CD4-positive, alpha-beta T cell treated with Interferon gamma for 1 hour (primary cell): Measurements from ENCODE around the gene CFAP20DC.
"Not testable (repeated sequence)": the region's sequence is repeated elsewhere in the genome, so short reads cannot be mapped to it uniquely, and the experiment has no call there.

Experiments
- DNase-seq: peaks from one replicate; pipeline ENCODE4 v3.0.0-alpha.2; 2020

The CFAP20DC gene

DNA sequence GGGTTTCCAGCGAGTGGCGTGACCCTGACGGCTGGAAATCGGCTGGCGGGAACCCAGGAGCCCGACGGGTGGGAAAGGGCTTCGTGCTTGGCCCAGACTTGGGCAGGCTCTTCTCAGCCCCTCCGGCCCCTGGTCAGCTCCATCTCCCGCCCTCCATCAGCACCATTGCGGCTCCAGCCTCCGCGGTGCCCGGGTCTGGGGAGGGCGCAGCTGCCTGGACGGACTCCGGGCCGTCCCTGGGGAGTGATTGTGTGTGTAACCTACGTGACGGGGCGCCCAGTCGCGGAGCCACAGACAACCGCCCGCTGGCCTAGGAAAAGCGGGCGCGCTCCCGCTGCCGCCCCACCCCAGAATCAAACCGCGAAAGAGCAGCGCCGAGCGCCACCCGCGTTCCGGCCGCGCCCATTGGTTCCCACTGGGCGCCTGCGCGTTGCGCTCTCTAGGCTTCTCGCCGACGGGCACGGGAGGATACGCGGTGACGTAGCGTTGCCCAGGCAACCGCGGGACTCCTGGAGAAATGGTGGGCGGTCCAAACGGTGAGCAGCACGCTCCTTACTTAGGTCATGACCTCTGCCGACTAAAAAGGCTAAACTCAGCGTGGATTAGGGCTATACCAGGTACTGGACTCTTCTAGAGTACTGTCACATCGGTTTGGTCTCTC, at the start of gene CFAP20DC:
TSS of gene CFAP20DC (minus strand) at position 355 of the 661 bp plus-strand sequence. CDS start 394 bp downstream, outside the sequence.
- peak; percentile 94 for DNase-seq

DNA sequence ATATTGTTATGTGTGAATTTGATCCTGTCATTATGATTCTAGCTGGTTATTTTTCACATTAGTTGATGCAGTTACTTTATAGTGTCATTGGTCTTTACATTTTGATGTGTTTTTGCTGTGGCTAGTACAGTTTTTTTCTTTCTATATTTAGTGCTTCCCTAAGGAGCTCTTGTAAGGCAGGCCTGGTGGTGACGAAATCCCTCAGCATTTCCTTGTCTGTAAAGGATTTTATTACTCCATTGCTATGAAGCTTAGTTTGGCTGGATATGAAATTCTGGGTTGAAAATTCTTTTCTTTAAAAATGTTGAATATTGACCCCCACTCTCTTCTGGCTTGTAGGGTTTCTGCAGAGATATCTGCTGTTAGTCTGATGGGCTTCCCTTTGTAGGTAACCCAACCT, 48.7 kb upstream of the CFAP20DC start:
- DNase-seq, result not testable (repeated sequence)

DNA sequence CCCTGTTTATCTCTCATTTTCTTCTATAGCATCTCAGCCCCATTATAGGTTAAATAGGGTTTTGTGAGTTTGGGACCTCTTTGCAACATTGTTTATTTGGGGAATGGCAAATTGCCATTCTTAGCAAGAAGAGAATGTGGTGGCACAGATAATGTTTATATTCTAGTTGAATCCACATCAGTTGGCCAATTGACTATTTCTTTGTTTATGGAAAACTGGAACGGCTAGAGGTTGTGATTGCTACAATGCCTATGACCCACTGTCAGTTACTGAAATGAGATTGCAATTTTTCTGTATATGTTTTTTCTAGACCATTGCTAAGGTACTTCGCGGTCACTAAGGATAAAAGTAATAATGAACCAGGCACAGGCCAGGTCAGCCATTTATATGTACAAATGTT, 44.6 kb upstream of the CFAP20DC start:
- no peak for DNase-seq

DNA sequence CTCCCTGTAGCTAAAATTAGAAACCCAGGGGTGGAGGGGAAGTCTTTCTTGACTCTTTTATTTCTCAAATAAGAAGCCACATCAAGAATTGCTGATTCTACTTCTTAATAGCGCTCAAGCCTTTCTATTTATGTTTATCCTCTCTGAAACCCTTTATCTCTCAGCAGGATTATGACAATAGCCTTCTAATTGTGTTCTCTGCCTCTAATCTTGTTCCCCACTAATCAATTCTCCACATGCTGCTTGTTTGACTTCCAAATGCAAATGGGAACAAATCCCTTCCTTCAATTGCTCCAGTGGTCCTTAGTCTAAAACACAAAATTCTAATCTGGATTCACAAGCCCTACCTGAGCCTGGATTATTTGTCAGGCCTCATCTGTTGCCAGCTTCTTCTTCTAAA, 43.7 kb upstream of the CFAP20DC start:
- no peak for DNase-seq

- no peak for DNase-seq
Observed at GRCh38 chr3:59088761-59089160, 38.9 kb upstream of the CFAP20DC start.

- DNase-seq, result no peak
Observed at GRCh38 chr3:59085976-59086375, 36.2 kb upstream of the CFAP20DC start.

- DNase-seq, result no peak
Observed at GRCh38 chr3:59084583-59084982, 34.8 kb upstream of the CFAP20DC start.

DNA sequence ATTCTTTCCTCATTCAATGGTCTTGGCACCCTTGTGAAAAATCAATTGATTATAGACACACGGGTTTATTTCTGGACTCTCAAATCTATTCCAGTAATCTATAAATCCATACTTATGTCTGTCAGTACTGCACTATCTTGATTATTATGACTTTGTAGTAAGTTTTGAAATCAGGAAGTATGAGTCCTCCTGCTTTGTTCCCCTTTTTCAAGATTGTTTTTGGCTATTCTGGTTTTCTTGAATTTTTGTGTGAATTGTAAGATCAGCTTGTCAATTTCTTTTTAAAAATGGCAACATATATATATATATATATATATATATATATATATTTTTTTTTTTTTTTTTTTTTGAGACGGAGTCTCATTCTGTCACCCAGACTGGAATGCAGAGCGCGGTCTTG, 32.3 kb upstream of the CFAP20DC start:
- no peak for DNase-seq

DNA sequence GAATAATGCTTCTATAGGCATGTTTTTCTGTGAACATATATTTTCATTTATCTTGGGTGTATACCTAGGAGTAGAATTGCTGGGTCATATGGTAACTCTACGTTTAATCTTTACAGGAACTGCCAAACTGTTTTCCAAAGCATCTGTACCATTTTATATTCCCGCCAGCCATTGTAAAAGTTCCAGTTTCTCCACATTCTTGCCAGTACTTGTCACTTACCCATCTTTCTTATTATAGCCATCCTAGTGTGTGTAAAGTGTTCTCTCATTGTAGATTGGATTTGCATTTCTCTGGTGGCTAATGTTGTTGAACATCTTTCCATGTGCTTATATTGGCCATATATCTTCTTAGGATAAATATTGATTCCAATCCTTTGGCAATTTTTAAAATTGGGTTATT, 31.2 kb upstream of the CFAP20DC start:
- no peak for DNase-seq

- DNase-seq, result no peak
Observed at GRCh38 chr3:59079962-59080361, 30.1 kb upstream of the CFAP20DC start.

DNA sequence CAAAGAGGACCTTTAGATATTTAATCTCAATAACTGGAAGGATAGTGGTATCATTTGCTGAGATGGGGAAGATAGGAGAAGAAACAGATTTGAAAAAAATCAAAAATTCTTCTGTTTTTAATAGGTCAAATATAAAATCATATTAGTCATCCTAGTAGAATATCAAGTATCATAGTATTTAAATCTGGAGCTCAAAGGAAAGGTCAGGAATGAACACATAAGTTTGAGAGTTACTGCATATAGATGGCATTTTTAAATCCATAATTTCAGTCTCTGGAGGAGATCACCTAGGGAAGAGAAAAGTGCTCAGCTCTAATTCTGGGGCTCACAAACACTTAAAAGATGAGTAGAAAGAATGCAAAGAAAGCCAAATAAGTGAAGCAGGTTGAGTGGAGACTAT, 24.9 kb upstream of the CFAP20DC start:
- no peak for DNase-seq

DNA sequence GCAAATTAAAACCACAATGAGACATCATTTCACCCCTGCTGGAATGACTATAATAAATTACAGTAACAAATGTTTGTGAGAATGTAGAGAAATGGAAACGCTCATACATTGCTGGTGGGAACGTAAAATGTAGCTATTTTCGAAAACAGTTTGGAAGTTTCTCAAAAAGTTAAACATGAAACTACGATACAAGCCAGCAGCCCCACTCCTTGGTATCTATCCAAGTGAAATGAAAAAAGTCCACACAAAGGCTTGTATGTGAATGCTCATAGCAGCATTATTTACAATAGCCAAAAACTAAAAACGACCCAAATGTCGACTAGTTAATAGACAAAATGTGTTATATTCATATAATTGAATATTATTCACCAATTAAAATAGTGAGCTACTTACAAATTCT, 22.9 kb upstream of the CFAP20DC start:
- no peak for DNase-seq

DNA sequence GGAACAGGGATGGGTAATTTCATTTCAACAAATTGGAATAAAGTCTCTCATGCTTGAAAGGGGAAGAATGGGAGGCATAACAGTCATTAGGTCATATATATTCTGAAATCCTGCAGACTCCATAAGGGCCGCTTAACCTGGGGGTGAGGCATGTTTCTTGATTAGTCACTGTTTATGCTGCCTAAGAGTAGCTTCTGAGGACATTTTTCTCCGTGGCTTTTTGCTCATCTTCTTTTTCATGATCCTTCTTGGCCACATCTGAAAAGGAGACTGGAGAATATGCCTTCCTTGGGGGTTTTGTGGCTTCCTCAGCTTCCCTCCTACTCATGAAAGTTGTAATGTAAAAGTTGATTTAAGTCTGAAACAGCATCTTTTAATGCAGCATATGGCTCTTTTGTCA, 20.0 kb upstream of the CFAP20DC start:
- no peak for DNase-seq

- DNase-seq, result no peak
Observed at GRCh38 chr3:59065240-59065639, 15.4 kb upstream of the CFAP20DC start.

DNA sequence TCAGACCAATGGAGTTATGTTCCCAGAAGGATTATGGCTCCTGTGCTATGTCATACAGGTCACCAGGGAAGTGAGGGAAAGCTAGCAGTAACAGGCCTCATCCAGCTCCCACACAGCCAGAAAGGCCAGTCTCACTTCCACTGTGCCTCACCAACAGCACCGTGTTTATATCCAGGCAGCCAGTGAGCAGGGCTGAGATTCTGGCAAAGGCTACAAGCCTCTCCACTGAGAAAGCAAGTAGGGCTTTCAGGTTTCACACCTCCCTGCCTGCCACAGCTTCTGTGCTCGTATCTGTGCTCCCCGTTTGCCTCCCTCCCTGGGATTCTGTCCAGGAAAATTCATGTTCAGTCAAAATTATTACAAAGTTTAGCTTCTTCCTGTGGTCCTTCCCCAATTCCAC, 14.9 kb upstream of the CFAP20DC start:
- DNase-seq, result no peak

DNA sequence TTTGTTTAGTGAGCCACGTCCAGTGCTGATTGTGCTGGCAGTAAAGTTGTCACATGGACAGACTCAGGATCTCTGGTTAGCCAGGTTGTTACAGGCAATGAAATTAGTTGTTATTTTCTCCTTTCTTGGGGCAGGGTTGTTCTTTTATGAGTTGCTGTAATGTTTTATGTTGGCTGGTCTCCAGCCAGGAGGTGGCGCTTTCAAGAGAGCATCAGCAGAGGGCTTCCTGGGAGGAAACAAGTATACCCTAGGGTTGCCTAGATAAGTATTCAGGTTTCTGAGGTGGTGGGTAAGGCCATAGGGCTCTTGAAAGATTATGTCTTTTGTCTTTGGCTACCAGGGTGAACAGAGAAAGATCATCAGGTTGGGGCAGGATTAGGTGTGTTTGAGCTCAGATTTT, 14.5 kb upstream of the CFAP20DC start:
- no peak for DNase-seq

- no peak for DNase-seq
Observed at GRCh38 chr3:59056706-59057105, 6.9 kb upstream of the CFAP20DC start.

DNA sequence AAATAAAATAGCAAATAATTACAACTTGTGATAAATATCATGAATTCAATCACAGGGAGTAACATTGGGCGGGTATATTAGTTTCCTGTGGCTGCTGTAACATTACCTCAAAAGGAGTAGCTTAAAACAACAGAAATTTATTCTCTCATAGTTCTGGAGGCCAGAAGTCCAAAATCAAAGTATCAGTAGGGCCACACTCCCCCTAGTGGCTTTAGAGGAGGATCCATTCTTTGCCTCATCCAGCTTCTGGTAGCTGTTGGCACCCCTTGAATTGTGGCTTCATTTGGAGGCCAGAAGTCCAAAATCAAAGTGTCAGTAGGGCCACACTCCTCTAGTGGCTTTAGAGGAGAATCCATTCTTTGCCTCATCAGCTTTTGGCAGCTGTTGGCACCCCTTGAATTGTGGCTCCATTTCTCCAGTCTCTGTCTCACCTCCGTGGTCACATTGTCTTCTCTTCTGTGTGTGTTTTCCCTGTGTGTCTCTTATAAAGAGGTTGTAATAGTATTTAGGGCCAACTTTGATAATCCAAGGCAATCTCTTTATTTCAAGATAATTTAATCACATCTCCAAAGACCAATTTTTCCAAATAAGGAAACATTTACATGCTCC, 3.1 kb upstream of the CFAP20DC start:
- DNase-seq, result no peak

GRCh38 chr3:59050811-59051414, 1.1 kb upstream of the CFAP20DC start:
- DNase-seq, result not testable (repeated sequence)

GRCh38 chr3:59046839-59047238, 3.0 kb downstream of the CFAP20DC start:
- DNase-seq, result no peak

- DNase-seq, result no peak
Observed at GRCh38 chr3:59043391-59043790, 6.4 kb downstream of the CFAP20DC start.

DNA sequence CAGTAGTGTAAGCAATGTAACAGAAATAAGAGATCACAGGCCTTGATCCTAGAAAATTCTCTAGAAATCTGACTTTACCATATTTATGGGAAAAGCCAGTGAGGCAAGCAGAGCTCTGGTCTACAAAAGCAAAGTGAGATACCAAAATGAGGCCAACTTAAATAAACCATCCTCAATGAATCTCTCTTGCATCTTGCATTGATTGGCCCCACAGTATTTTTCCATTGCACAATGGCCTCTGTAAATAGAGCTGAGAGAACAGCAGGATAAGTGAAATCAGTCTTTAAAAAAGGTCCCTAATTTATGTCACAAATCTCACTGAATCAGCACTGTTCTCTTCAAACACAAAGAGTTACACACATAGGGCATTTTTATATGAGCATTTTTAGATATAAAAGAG, 8.9 kb downstream of the CFAP20DC start:
- DNase-seq, result no peak

- no peak for DNase-seq
Observed at GRCh38 chr3:59027607-59028006, 22.2 kb downstream of the CFAP20DC start.

DNA sequence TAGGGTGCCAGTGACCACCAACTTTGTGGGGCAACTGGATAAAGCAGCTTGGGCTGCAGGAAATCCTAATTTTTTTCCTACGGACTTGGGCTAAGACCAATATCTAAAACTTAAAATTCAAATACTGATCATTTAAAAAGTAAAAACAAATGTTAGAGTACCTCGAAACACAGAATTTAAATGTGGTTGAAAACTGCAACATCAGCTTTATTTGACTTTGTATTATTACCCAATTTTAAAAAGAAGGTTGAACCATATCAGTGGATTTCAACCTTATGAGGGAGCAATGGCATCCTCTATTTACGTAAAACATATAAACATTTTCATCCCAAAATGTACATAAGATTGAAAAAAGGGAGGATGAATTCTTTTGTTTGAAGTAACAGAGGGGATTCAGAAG, 26.2 kb downstream of the CFAP20DC start:
- DNase-seq, result no peak

DNA sequence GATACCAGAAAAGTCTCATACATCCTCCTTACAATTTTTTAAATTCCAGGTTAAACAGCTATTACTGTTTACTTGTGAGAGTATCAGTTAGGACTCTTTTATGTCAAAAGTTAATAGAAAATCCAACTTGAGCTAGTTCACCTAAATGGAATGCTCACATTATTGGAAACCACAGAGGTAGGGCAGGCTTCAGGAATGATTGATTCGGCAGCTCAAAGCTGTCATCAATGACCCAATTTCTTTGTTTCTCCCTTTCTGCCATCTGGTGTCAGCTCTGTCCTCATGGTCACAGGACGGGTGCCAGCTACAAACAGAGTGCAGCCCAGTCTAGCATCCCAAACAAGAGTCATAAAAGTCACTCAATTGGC, 32.2 kb downstream of the CFAP20DC start:
- no peak for DNase-seq
